CD4-positive, CD25-positive, alpha-beta regulatory T cell (primary cell): Measurements from ENCODE around the gene SAXO1. TPM values are rescaled to one million over a fixed set of nuclear protein-coding genes. Genes with fewer than 3 reads are reported as not detected.
A peak's percentile ranks its signal among the peaks of the same experiment; 100 is the strongest.

ENCODE experiments used
- ATAC-seq, 2 donors: fragments of 150-1000 bp; cut with Tn5 transposase; one replicate each; pipeline ENCODE4 v1.10.0; 2021; ENCODE audit warnings: low read depth in 2 of 2, moderate number of reproducible peaks in 2 of 2, moderate library complexity in 1 of 2
- DNase-seq, 3 donors: peaks; one replicate each; pipeline versions ENCODE4 v3.0.0 to v3.0.0-alpha.2; 2012 to 2022; ENCODE audit warnings: mixed read lengths in 1 of 3
- H3K27ac ChIP-seq: one replicate; pipeline ENCODE4 v1.7.0; 2013; ENCODE audit warnings: mild to moderate bottlenecking, low read length; ENCODE audit not compliant: insufficient read depth, poor library complexity, severe bottlenecking
- H3K27me3 ChIP-seq: one replicate; pipeline ENCODE4 v1.7.0; 2013; ENCODE audit warnings: low read length; ENCODE audit not compliant: control insufficient read depth, insufficient read depth
- H3K36me3 ChIP-seq: one replicate; pipeline ENCODE4 v1.7.0; 2013; ENCODE audit warnings: mild to moderate bottlenecking, low read length, moderate library complexity; ENCODE audit not compliant: control insufficient read depth, insufficient read depth
- H3K4me1 ChIP-seq: 2 replicates; pipeline ENCODE4 v1.7.0; 2013; ENCODE audit warnings: mild to moderate bottlenecking, low read length; ENCODE audit not compliant: insufficient read depth, control insufficient read depth, poor library complexity, severe bottlenecking
- H3K4me3 ChIP-seq: one replicate; pipeline ENCODE4 v1.7.0; 2013; ENCODE audit warnings: low read depth, mild to moderate bottlenecking, low read length, moderate library complexity
- H3K9me3 ChIP-seq, 2 experiments: 1 replicate in 1 of 2; 2 replicates in 1 of 2; pipeline ENCODE4 v1.7.0; 2013; ENCODE audit warnings: low read length in 2 of 2, mild to moderate bottlenecking in 1 of 2, moderate library complexity in 1 of 2; ENCODE audit not compliant: control insufficient read depth in 2 of 2
- H3K27ac Mint-ChIP-seq, 3 donors: one replicate each; pipeline ENCODE4 v1.8.0; 2020 to 2022; ENCODE audit warnings: mild to moderate bottlenecking in 3 of 3, mixed read lengths in 3 of 3, moderate library complexity in 2 of 3
- H3K27me3 Mint-ChIP-seq: one replicate; pipeline ENCODE4 v1.8.0; 2022; ENCODE audit warnings: mild to moderate bottlenecking, mixed read lengths
- H3K36me3 Mint-ChIP-seq: one replicate; pipeline ENCODE4 v1.8.0; 2020; ENCODE audit warnings: mixed read lengths
- H3K4me1 Mint-ChIP-seq, 4 donors: one replicate each; pipeline ENCODE4 v1.8.0; 2020 to 2022; ENCODE audit warnings: mixed read lengths in 4 of 4, mild to moderate bottlenecking in 1 of 4
- H3K4me3 Mint-ChIP-seq, 4 donors: one replicate each; pipeline ENCODE4 v1.8.0; 2020 to 2022; ENCODE audit warnings: mild to moderate bottlenecking in 4 of 4, mixed read lengths in 4 of 4, moderate library complexity in 3 of 4
- H3K9me3 Mint-ChIP-seq, 7 donors: one replicate each; pipeline ENCODE4 v1.8.0; 2020 to 2022; ENCODE audit warnings: mixed read lengths in 7 of 7, mild to moderate bottlenecking in 3 of 7, moderate library complexity in 2 of 7
- polyA plus RNA-seq, 4 donors: library from polyadenylated mRNA; unstranded; fragments of 300-500 nt; fragmentation: Illumina TruSeq; gene quantifications; one replicate each; pipeline ENCODE4 v1.2.3, GENCODE V29; 2021
- total RNA-seq: library from RNA; stranded (reverse); gene quantifications from one replicate; pipeline ENCODE4 v1.2.3, GENCODE V29; 2022

The SAXO1 gene
- total and polyA plus RNA-seq, 5 donors from 2014 or later, result 0.03 to 0.30 (median 0.10) TPM; not detected in 2

DNA sequence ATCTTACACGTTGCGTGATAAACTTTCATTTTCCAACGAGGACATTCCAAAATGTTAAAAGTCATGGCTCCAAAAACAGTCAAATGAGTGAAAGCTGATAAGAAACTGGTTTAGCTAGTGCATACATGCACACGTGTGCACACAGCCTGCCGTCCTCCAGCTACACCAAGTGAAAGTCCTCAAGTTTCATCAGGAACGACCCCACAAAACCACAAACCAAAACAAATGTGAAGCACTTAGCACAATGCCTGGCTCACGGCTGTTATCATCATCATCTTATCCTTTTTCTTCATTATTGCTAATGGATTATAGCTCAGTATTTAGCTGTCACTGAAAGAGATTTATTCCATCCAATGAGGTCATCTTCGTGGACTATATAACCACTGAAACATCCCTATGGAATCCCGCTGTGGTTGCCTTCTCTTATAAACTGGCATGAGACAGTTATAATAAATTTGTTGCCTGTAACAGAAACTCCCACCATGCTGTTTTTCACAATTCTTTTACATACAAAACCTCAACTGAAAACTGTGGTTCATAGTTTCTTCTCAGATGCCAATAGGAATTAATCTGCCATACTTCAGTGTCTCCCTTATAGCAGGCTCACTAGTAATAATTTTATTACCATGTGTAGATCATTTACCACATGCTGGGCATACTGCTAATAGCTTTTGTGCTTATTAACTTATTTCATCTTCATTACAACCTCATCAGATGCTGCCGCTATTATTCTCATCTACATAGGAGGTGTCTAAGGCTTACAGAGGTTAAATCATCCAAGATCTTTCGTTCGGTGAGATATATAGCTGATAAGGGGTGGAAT lies 56.1 kb downstream of the SAXO1 start:
- ATAC-seq (no peak), DNase-seq (no peak)
- no peak overlapping the region for H3K27ac Mint-ChIP-seq
- no peak overlapping the region for H3K27ac ChIP-seq
- peaks cover 0 to 5% (median 0%) of the 10 kb centered on the region in 4 donors for H3K4me1 Mint-ChIP-seq
- H3K4me3 Mint-ChIP-seq, result no peak overlapping the region
- H3K36me3 ChIP-seq, result no peaks in the 10 kb centered on the region
- no peak overlapping the region for H3K4me3 ChIP-seq
- H3K9me3 ChIP-seq, result no peaks in the 10 kb centered on the region
- H3K27me3 Mint-ChIP-seq, result peaks cover 12% of the 10 kb centered on the region
- H3K4me1 ChIP-seq, result no peaks in the 10 kb centered on the region
- peaks cover 0 to under 1% (median 0%) of the 10 kb centered on the region in 7 donors for H3K9me3 Mint-ChIP-seq
- no peaks in the 10 kb centered on the region for H3K27me3 ChIP-seq
- H3K36me3 Mint-ChIP-seq, result no peaks in the 10 kb centered on the region

DNA sequence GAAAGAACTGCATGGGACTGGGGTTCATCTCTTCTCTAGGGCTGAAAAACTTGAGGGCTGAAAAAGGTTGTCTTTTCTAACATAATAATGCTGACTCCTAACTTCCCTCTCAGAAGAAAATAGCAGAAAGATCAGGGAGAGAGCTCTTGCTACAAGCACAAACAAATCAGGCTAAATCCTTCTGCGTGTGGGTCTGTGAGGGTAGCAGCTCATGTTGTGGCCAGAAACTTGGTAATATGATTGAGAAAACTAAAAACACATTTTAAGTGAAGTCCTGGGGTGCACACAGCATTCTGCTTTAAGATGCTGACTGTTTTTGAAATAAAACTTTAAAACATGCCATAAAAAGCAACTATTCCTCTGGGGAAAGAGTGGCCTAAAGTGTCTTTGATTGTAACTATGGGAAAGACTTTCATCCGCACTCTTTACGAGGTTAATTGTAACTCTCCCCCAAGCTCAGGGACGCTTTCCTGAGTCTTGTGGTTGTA lies 56.7 kb downstream of the SAXO1 start:
- no peak for ATAC-seq

DNA sequence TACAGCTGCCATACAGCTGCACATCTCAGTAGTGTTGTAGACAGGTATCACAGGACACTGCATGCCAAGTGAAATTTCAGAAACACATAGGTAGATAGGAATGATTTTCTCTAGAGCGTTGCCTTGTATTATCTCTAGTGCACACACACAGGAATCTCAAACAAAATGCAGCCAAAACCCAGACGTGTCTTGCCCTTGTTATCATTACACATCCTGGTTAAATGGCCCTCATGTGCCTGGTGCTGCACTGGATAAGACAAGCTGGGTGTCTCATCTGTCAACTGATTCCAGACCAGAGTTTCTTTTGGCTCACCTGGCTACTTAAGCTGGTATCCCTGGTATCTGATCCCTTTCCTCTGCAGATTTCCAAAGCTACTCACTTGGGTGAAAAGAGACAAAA lies 59.7 kb downstream of the SAXO1 start:
- no peaks in the 10 kb centered on the region for H3K9me3 ChIP-seq
- no peak overlapping the region for H3K4me3 ChIP-seq
- peaks cover 2% of the 10 kb centered on the region for H3K27me3 ChIP-seq
- Mint-ChIP-seq H3K27me3 (peaks cover 7% of the 10 kb centered on the region), H3K36me3 (no peaks in the 10 kb centered on the region), H3K4me3 (no peak overlapping the region), H3K27ac (no peak overlapping the region), H3K9me3 (peaks cover 0 to 5% (median 0%) of the 10 kb centered on the region in 7 donors), H3K4me1 (peaks cover 0 to 5% (median 0%) of the 10 kb centered on the region in 4 donors)
- ATAC-seq (no peak), DNase-seq (no peak)
- H3K4me1 ChIP-seq, result no peaks in the 10 kb centered on the region
- no peaks in the 10 kb centered on the region for H3K36me3 ChIP-seq
- H3K27ac ChIP-seq, result no peak overlapping the region

More for the DNA sequence above, 56.7 kb downstream of the SAXO1 start:
- DNase-seq, result no peak
- H3K27me3 Mint-ChIP-seq, result peaks cover 12% of the 10 kb centered on the region
- H3K36me3 Mint-ChIP-seq, result no peaks in the 10 kb centered on the region
- no peak overlapping the region for H3K27ac ChIP-seq
- H3K27me3 ChIP-seq, result no peaks in the 10 kb centered on the region
- peaks cover 0 to 5% (median 0%) of the 10 kb centered on the region in 4 donors for H3K4me1 Mint-ChIP-seq
- no peak overlapping the region for H3K27ac Mint-ChIP-seq
- no peak overlapping the region for H3K4me3 Mint-ChIP-seq
- no peaks in the 10 kb centered on the region for H3K9me3 ChIP-seq
- H3K36me3 ChIP-seq, result no peaks in the 10 kb centered on the region
- H3K9me3 Mint-ChIP-seq, result no peaks in the 10 kb centered on the region
- H3K4me1 ChIP-seq, result no peaks in the 10 kb centered on the region
- no peak overlapping the region for H3K4me3 ChIP-seq

DNA sequence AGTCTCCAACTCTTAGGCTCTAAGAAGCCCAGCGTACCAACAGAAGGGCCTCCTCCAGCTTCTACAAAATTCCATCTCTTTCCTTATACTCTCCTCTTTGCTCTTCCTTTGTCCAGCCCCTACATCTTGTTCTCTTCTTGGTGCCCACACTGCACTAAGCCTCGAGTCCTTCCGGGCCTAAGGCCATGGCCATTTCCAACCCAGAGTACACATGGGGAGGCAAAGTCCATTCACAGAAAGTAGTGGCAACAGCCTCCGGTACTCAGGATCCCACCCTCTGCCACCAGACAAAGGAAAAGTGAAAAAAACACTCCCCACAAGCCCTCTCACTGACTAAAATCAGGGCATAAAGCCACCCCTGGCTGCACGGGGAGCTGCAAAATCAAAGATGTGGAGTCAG lies 60.3 kb downstream of the SAXO1 start:
- H3K27ac Mint-ChIP-seq, result no peak overlapping the region
- peaks cover 7% of the 10 kb centered on the region for H3K27me3 Mint-ChIP-seq
- Histone ChIP-seq H3K4me1 (no peaks in the 10 kb centered on the region), H3K9me3 (no peaks in the 10 kb centered on the region), H3K36me3 (no peaks in the 10 kb centered on the region), H3K4me3 (no peak overlapping the region), H3K27me3 (peaks cover 2% of the 10 kb centered on the region), H3K27ac (no peak overlapping the region)
- DNase-seq (no peak), ATAC-seq (no peak)
- H3K9me3 Mint-ChIP-seq, result peaks cover 0 to 5% (median 0%) of the 10 kb centered on the region in 7 donors
- no peak overlapping the region for H3K4me3 Mint-ChIP-seq
- peaks cover 0 to 5% (median 0%) of the 10 kb centered on the region in 4 donors for H3K4me1 Mint-ChIP-seq
- H3K36me3 Mint-ChIP-seq, result peaks cover 3% of the 10 kb centered on the region

DNA sequence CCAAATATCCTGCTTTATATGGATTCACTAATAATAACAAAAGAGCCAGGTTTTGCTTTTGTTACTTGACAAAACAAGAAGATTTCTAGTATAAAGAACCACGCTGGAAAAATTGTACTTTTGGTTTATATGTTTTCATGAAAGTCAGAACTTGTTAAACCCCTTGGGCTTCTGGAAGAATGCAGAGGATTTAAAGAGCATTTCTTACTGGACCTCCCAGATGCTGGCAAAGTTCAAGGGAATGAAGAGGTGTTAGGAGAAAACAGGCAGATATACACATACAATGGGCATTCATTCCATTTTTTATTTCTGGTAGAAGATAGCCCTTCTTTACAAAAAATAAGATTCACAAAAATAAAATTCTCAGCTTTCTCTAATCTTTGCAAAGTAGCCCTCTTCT lies 61.1 kb downstream of the SAXO1 start:
- Mint-ChIP-seq H3K27me3 (peaks cover 7% of the 10 kb centered on the region), H3K36me3 (peaks cover 3% of the 10 kb centered on the region), H3K27ac (no peak overlapping the region), H3K9me3 (peaks cover 0 to 5% (median 0%) of the 10 kb centered on the region in 7 donors), H3K4me1 (peaks cover 0 to 3% (median 0%) of the 10 kb centered on the region in 4 donors), H3K4me3 (no peak overlapping the region)
- H3K9me3 ChIP-seq, result no peaks in the 10 kb centered on the region
- H3K4me3 ChIP-seq, result no peak overlapping the region
- H3K27me3 ChIP-seq, result peaks cover 2% of the 10 kb centered on the region
- DNase-seq (no peak), ATAC-seq (no peak)
- no peaks in the 10 kb centered on the region for H3K4me1 ChIP-seq
- no peaks in the 10 kb centered on the region for H3K36me3 ChIP-seq
- no peak overlapping the region for H3K27ac ChIP-seq

DNA sequence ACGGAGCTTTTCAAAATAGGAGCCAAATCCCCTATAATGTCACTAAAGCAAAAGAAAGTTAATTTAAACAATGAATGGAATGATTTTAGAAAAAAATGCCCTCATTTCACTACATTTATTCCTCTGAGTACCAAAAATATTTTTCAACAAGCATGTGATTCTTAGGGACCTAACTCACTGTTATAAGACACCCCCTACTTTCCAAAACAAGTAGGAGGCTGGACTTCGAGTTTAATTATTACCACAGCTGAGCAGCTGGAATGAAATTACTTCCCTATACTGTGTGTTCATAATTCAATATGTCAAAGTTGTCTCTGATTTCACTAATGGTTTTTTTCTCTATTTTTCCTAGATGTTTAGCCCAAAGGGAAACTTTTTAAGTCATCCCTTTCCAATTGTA lies 61.6 kb downstream of the SAXO1 start:
- Mint-ChIP-seq H3K36me3 (peaks cover 3% of the 10 kb centered on the region), H3K27ac (no peak overlapping the region), H3K27me3 (peaks cover 7% of the 10 kb centered on the region), H3K4me1 (no peaks in the 10 kb centered on the region), H3K4me3 (no peak overlapping the region), H3K9me3 (peaks cover 0 to 7% (median 3%) of the 10 kb centered on the region in 7 donors)
- H3K27ac ChIP-seq, result no peak overlapping the region
- H3K27me3 ChIP-seq, result peaks cover 2% of the 10 kb centered on the region
- no peak for ATAC-seq
- no peak for DNase-seq
- H3K36me3 ChIP-seq, result no peaks in the 10 kb centered on the region
- H3K4me1 ChIP-seq, result no peaks in the 10 kb centered on the region
- H3K4me3 ChIP-seq, result no peak overlapping the region
- H3K9me3 ChIP-seq, result no peaks in the 10 kb centered on the region

DNA sequence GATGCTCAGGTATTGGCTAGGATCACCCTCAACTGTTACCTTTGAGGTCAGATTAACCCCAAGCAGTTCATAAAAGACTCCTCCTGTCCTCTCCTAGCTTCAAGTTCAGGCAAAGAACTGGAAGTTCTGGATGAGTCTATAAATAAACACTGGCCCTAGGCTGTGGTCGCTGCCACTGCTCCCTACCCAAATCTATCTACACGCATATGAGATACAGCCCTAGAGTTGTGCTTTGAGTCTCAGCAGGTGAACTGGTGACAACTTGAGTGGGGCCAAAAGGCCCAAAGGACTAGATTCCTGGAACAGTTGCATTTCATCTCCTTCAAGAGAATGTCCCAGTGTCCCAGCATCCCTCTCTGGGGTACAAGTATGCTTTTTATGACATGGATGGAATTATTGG lies 62.6 kb downstream of the SAXO1 start:
- ATAC-seq, result no peak
- H3K27me3 Mint-ChIP-seq, result peaks cover 7% of the 10 kb centered on the region
- no peak overlapping the region for H3K27ac Mint-ChIP-seq

DNA sequence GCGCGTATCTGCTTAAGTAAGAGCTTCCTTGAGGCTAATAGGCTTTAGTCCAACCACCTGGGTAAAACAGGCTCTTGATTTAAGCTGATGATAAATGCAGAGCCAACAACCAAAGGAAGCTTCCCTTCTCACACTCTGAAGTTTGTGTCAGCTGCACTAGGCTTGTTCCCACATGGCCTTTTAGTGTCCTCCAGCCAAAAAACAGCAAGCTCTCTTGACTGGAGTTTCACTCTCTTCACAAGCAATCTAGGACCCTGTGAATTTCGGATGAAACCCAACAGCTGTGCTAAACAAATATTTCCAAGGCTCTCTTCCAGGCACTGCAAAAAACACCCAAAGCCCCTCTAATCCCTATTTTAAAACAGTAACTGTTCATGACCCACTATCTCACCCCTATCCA lies 63.9 kb downstream of the SAXO1 start:
- H3K27me3 ChIP-seq, result peaks cover 2% of the 10 kb centered on the region
- no peak overlapping the region for H3K27ac ChIP-seq
- Mint-ChIP-seq H3K4me1 (no peaks in the 10 kb centered on the region), H3K27me3 (peaks cover 7% of the 10 kb centered on the region), H3K9me3 (peaks cover 3 to 25% (median 6%) of the 10 kb centered on the region in 7 donors), H3K4me3 (peak overlapping the region in 1 of 4 donors; percentile 66), H3K36me3 (peaks cover 3% of the 10 kb centered on the region), H3K27ac (no peak overlapping the region)
- ATAC-seq (no peak), DNase-seq (no peak)
- H3K4me1 ChIP-seq, result no peaks in the 10 kb centered on the region
- H3K4me3 ChIP-seq, result no peak overlapping the region
- no peaks in the 10 kb centered on the region for H3K9me3 ChIP-seq
- no peaks in the 10 kb centered on the region for H3K36me3 ChIP-seq

More for the DNA sequence above, 62.6 kb downstream of the SAXO1 start:
- H3K4me3 Mint-ChIP-seq, result no peak overlapping the region
- Histone ChIP-seq H3K4me1 (no peaks in the 10 kb centered on the region), H3K27me3 (peaks cover 2% of the 10 kb centered on the region), H3K27ac (no peak overlapping the region), H3K9me3 (no peaks in the 10 kb centered on the region), H3K4me3 (no peak overlapping the region), H3K36me3 (no peaks in the 10 kb centered on the region)
- no peak for DNase-seq
- H3K4me1 Mint-ChIP-seq, result no peaks in the 10 kb centered on the region
- peaks cover 3% of the 10 kb centered on the region for H3K36me3 Mint-ChIP-seq
- peaks cover 0 to 15% (median 4%) of the 10 kb centered on the region in 7 donors for H3K9me3 Mint-ChIP-seq
